ENCODE measurements around the gene STON2.
"Not testable (repeated sequence)": the region's sequence is repeated elsewhere in the genome, so short reads cannot be mapped to it uniquely, and the experiment has no call there.

STON2 gene

GRCh38 chr14:81386290-81386745 is 13.8 kb downstream of the STON2 start:
- no peak overlapping the region for H3K4me3 ChIP-seq
- H3K27ac ChIP-seq, result no peak overlapping the region

GRCh38 chr14:81385886-81386285 is 14.2 kb downstream of the STON2 start:
- Histone ChIP-seq H3K4me3 (no peak overlapping the region), H3K27ac (no peak overlapping the region)

- H3K4me3 ChIP-seq, result no peak overlapping the region
Observed at GRCh38 chr14:81385419-81385818, 14.7 kb downstream of the STON2 start.

GRCh38 chr14:81384900-81385299 is 15.2 kb downstream of the STON2 start:
- no peak overlapping the region for H3K4me3 ChIP-seq
- H3K27ac ChIP-seq, result no peak overlapping the region

More at GRCh38 chr14:81385419-81385818, 14.7 kb downstream of the STON2 start:
- no peak overlapping the region for H3K27ac ChIP-seq

- H3K4me3 ChIP-seq, result no peak overlapping the region
- no peak overlapping the region for H3K27ac ChIP-seq
Observed at GRCh38 chr14:81382517-81383225, 17.5 kb downstream of the STON2 start.

- not testable (repeated sequence) for H3K27ac ChIP-seq, H3K4me3 ChIP-seq
Observed at GRCh38 chr14:81380009-81380408, 20.1 kb downstream of the STON2 start.

GRCh38 chr14:81371802-81372201 is 28.3 kb downstream of the STON2 start:
- no peak overlapping the region for H3K4me3 ChIP-seq
- no peak overlapping the region for H3K27ac ChIP-seq

- no peak overlapping the region for H3K27ac ChIP-seq
- no peak overlapping the region for H3K4me3 ChIP-seq
Observed at GRCh38 chr14:81367563-81367962, 32.6 kb downstream of the STON2 start.

GRCh38 chr14:81366884-81367283 is 33.2 kb downstream of the STON2 start:
- H3K27ac ChIP-seq, result no peak overlapping the region
- H3K4me3 ChIP-seq, result no peak overlapping the region

- Histone ChIP-seq H3K4me3 (no peak overlapping the region), H3K27ac (no peak overlapping the region)
Observed at GRCh38 chr14:81366214-81366613, 33.9 kb downstream of the STON2 start.

GRCh38 chr14:81363746-81364378 is 36.3 kb downstream of the STON2 start:
- no peak overlapping the region for H3K4me3 ChIP-seq
- peak overlapping the region in 8 of 21 experiments; percentile 19 to 69 (median 48) for H3K27ac ChIP-seq

GRCh38 chr14:81353691-81354323 is 46.3 kb downstream of the STON2 start:
- no peak overlapping the region for H3K27ac ChIP-seq
- H3K4me3 ChIP-seq, result no peak overlapping the region

GRCh38 chr14:81352413-81352812 is 47.7 kb downstream of the STON2 start:
- Histone ChIP-seq H3K4me3 (no peak overlapping the region), H3K27ac (no peak overlapping the region)

GRCh38 chr14:81351205-81351604 is 48.9 kb downstream of the STON2 start:
- H3K27ac ChIP-seq, result no peak overlapping the region
- no peak overlapping the region for H3K4me3 ChIP-seq

GRCh38 chr14:81350344-81351130 is 49.6 kb downstream of the STON2 start:
- Histone ChIP-seq H3K4me3 (no peak overlapping the region), H3K27ac (no peak overlapping the region)

GRCh38 chr14:81348061-81348460 is 52.1 kb downstream of the STON2 start:
- no peak overlapping the region for H3K27ac ChIP-seq
- H3K4me3 ChIP-seq, result no peak overlapping the region

- Histone ChIP-seq H3K27ac (no peak overlapping the region), H3K4me3 (no peak overlapping the region)
Observed at GRCh38 chr14:81345781-81346180, 54.3 kb downstream of the STON2 start.

GRCh38 chr14:81344481-81345160 is 55.5 kb downstream of the STON2 start:
- Histone ChIP-seq H3K27ac (peak overlapping the region in 1 of 21 experiments; percentile 14), H3K4me3 (no peak overlapping the region)

- Histone ChIP-seq H3K4me3 (no peak overlapping the region), H3K27ac (no peak overlapping the region)
Observed at GRCh38 chr14:81343701-81344100, 56.4 kb downstream of the STON2 start.
